Natural killer cell (primary cell): ENCODE measurements around the gene SLC25A24. TPM values are rescaled to one million over a fixed set of nuclear protein-coding genes. Genes with fewer than 3 reads are reported as not detected.
A peak's percentile ranks its signal among the peaks of the same experiment; 100 is the strongest.
"Not testable (repeated sequence)": the region's sequence is repeated elsewhere in the genome, so short reads cannot be mapped to it uniquely, and the experiment has no call there.

Source experiments
- ATAC-seq, 3 donors: fragments of 150-1000 bp in 2 of 3; fragments of 200-7000 bp in 1 of 3; cut with Tn5 transposase; 1 replicate in 1 of 3; 2 replicates in 2 of 3; pipeline ENCODE4 v1.10.0; 2021; ENCODE audit warnings: mild to moderate bottlenecking in 2 of 3, moderate library complexity in 2 of 3
- DNase-seq, 2 donors: peaks; one replicate each; pipeline versions ENCODE4 v3.0.0 to v3.0.0-alpha.2; 2013 to 2021; ENCODE audit warnings: mixed read lengths in 1 of 2
- H3K27ac ChIP-seq: one replicate; pipeline ENCODE4 v1.5.1; 2013; ENCODE audit warnings: mild to moderate bottlenecking, low read length
- H3K27me3 ChIP-seq: one replicate; pipeline ENCODE4 v1.6.1; 2013; ENCODE audit warnings: low read length; ENCODE audit not compliant: control insufficient read depth, insufficient read depth
- H3K36me3 ChIP-seq: one replicate; pipeline ENCODE4 v1.6.1; 2013; ENCODE audit warnings: low read length; ENCODE audit not compliant: control insufficient read depth, insufficient read depth
- H3K4me1 ChIP-seq: one replicate; pipeline ENCODE4 v1.6.1; 2013; ENCODE audit warnings: low read length; ENCODE audit not compliant: control insufficient read depth, insufficient read depth
- H3K4me3 ChIP-seq: one replicate; pipeline ENCODE4 v1.5.1; 2013; ENCODE audit warnings: low read length
- H3K9me3 ChIP-seq: one replicate; pipeline ENCODE4 v1.6.1; 2013; ENCODE audit warnings: low read length; ENCODE audit not compliant: control insufficient read depth, insufficient read depth
- H3K27ac Mint-ChIP-seq, 2 donors: one replicate each; pipeline ENCODE4 v1.8.0; 2022; ENCODE audit warnings: mild to moderate bottlenecking in 2 of 2, mixed read lengths in 2 of 2, moderate library complexity in 1 of 2
- H3K27me3 Mint-ChIP-seq, 2 donors: one replicate each; pipeline ENCODE4 v1.8.0; 2022; ENCODE audit warnings: low read depth in 2 of 2, mixed read lengths in 2 of 2
- H3K36me3 Mint-ChIP-seq: one replicate; pipeline ENCODE4 v1.8.0; 2022; ENCODE audit warnings: mixed read lengths
- H3K4me1 Mint-ChIP-seq, 2 donors: one replicate each; pipeline ENCODE4 v1.8.0; 2022; ENCODE audit warnings: mixed read lengths in 2 of 2
- H3K4me3 Mint-ChIP-seq: one replicate; pipeline ENCODE4 v1.8.0; 2022; ENCODE audit warnings: mild to moderate bottlenecking, moderate library complexity, mixed read lengths
- H3K9me3 Mint-ChIP-seq, 2 donors: one replicate each; pipeline ENCODE4 v1.8.0; 2022; ENCODE audit warnings: mixed read lengths in 2 of 2
- CTCF ChIP-seq: fragments of 200-600 bp; IDR thresholded peaks from one replicate; pipeline ENCODE4 v1.8.0; 2022; ENCODE audit warnings: antibody characterized with exemption
- whole genome bisulfite sequencing: methylation state at CpG from one replicate; pipeline ENCODE4 v1.1.7; 2013; ENCODE audit warnings: missing lambda C conversion rate; ENCODE audit not compliant: insufficient coverage; 5-methylcytosine and 5-hydroxymethylcytosine counted together
- intact Hi-C: fragments of 100-400 bp; cut with micrococcal nuclease; formaldehyde crosslinking; loops from one replicate; pipeline ENCODE4 v1.14.2; 2022
- total RNA-seq, 4 donors: library from RNA; stranded (reverse); fragments of 120-200 nt in 1 of 4; gene quantifications; one replicate each; pipeline versions ENCODE4 v1.2.3 to v1.2.4, GENCODE V29; 2013 to 2022

SLC25A24 gene
- 10 to 100 TPM in 2 of 3 donors, 1 to 10 TPM in 1; 7.6 to 11.5 (median 11.3) TPM for total RNA-seq
- 25.6 TPM for total RNA-seq (2013)

- DNase-seq (peak; percentile 53 to 81), ATAC-seq (peak; percentile 89 to 97 (median 91))
- Mint-ChIP-seq H3K27ac (peak within 1 kb of the TSS; percentile 75 to 89), H3K27me3 (peaks cover 0 to 15% of the 10 kb centered on the region in 2 donors), H3K4me1 (peaks cover 34 to 37% of the 10 kb centered on the region in 2 donors), H3K36me3 (no peaks in the 10 kb centered on the region), H3K4me3 (peak within 1 kb of the TSS; percentile 92), H3K9me3 (peaks cover 0 to 2% of the 10 kb centered on the region in 2 donors)
- no peak for TF ChIP-seq CTCF
- under 1% methylated on average over 97 of the region's 97 CpGs for WGBS
- Histone ChIP-seq H3K4me3 (peak within 1 kb of the TSS; percentile 97), H3K9me3 (no peaks in the 10 kb centered on the region), H3K27me3 (no peaks in the 10 kb centered on the region), H3K4me1 (peaks cover 15% of the 10 kb centered on the region), H3K36me3 (no peaks in the 10 kb centered on the region), H3K27ac (peak within 1 kb of the TSS; percentile 80)
- intact Hi-C loops, result loop anchor here (5.0 to 10.0 kb wide), 2 partner anchors 418 to 445 kb away; no protein-coding TSS in a partner anchor
Observed at GRCh38 chr1:108199781-108200686, at the start of gene SLC25A24. TSS of gene SLC25A24 (minus strand) at chr1:108200343. CDS start at chr1:108200138, 205 bp downstream.

- intact Hi-C loops, DNase-seq, H3K27ac Mint-ChIP-seq, ATAC-seq, H3K4me3 ChIP-seq, H3K9me3 Mint-ChIP-seq, H3K36me3 ChIP-seq, H3K4me1 ChIP-seq, H3K27ac ChIP-seq, H3K4me3 Mint-ChIP-seq, H3K9me3 ChIP-seq, H3K36me3 Mint-ChIP-seq, H3K4me1 Mint-ChIP-seq, H3K27me3 ChIP-seq, H3K27me3 Mint-ChIP-seq: not testable (repeated sequence)
- no CpG with 5 or more reads among the region's 3 CpGs for WGBS
Observed at GRCh38 chr1:108243976-108244375, 43.8 kb upstream of the SLC25A24 start, which contains the start of gene NBPF4. TSS of gene NBPF4 (minus strand) at chr1:108244076. CDS start at chr1:108243761, 315 bp downstream.

- H3K27me3 Mint-ChIP-seq, H3K36me3 ChIP-seq, H3K4me3 Mint-ChIP-seq, H3K27ac ChIP-seq, H3K9me3 ChIP-seq, H3K27ac Mint-ChIP-seq, H3K4me1 Mint-ChIP-seq, H3K4me3 ChIP-seq, ATAC-seq, H3K36me3 Mint-ChIP-seq, intact Hi-C loops, H3K27me3 ChIP-seq, H3K4me1 ChIP-seq, H3K9me3 Mint-ChIP-seq, DNase-seq: not testable (repeated sequence)
- WGBS, result no CpG with 5 or more reads among the region's 2 CpGs
Observed at GRCh38 chr1:108239426-108239825, 39.3 kb upstream of the SLC25A24 start.

- H3K4me1 Mint-ChIP-seq, H3K36me3 Mint-ChIP-seq, DNase-seq, H3K27ac Mint-ChIP-seq, H3K9me3 Mint-ChIP-seq, H3K4me3 ChIP-seq, H3K27ac ChIP-seq, H3K4me1 ChIP-seq, H3K9me3 ChIP-seq, H3K4me3 Mint-ChIP-seq, H3K27me3 Mint-ChIP-seq, H3K27me3 ChIP-seq, intact Hi-C loops, H3K36me3 ChIP-seq: not testable (repeated sequence)
- no CpG with 5 or more reads among the region's 2 CpGs for WGBS
- ATAC-seq, result peak in 2 of 3 donors; percentile 43 to 64
Observed at GRCh38 chr1:108235308-108235707, 35.2 kb upstream of the SLC25A24 start.

- WGBS, result no CpG with 5 or more reads among the region's 3 CpGs
- H3K36me3 ChIP-seq, H3K27me3 ChIP-seq, H3K4me3 ChIP-seq, H3K27ac ChIP-seq, H3K4me1 ChIP-seq, H3K4me3 Mint-ChIP-seq, H3K9me3 ChIP-seq, H3K27ac Mint-ChIP-seq, intact Hi-C loops, ATAC-seq, H3K36me3 Mint-ChIP-seq, H3K4me1 Mint-ChIP-seq, H3K27me3 Mint-ChIP-seq, DNase-seq, H3K9me3 Mint-ChIP-seq: not testable (repeated sequence)
Observed at GRCh38 chr1:108232183-108232582, 32.0 kb upstream of the SLC25A24 start.

- intact Hi-C loops, H3K4me3 Mint-ChIP-seq, H3K36me3 Mint-ChIP-seq, H3K4me1 ChIP-seq, H3K9me3 ChIP-seq, H3K9me3 Mint-ChIP-seq, ATAC-seq, H3K4me1 Mint-ChIP-seq, H3K27me3 Mint-ChIP-seq, H3K27ac ChIP-seq, H3K27me3 ChIP-seq, H3K27ac Mint-ChIP-seq, DNase-seq, H3K4me3 ChIP-seq, H3K36me3 ChIP-seq: not testable (repeated sequence)
- no CpG with 5 or more reads among the region's 3 CpGs for WGBS
Observed at GRCh38 chr1:108229976-108230375, 29.8 kb upstream of the SLC25A24 start.

- DNase-seq, H3K4me1 Mint-ChIP-seq, H3K36me3 ChIP-seq, H3K27me3 ChIP-seq, H3K9me3 Mint-ChIP-seq, H3K27me3 Mint-ChIP-seq, ATAC-seq, H3K9me3 ChIP-seq, H3K4me3 Mint-ChIP-seq, H3K4me1 ChIP-seq, H3K4me3 ChIP-seq, H3K27ac ChIP-seq, intact Hi-C loops, H3K27ac Mint-ChIP-seq, H3K36me3 Mint-ChIP-seq: not testable (repeated sequence)
- WGBS, result no CpG with 5 or more reads among the region's 7 CpGs
Observed at GRCh38 chr1:108227772-108228171, 27.6 kb upstream of the SLC25A24 start.
